ENCODE measurements around the gene CCDC192.
"Not testable (repeated sequence)": the region's sequence is repeated elsewhere in the genome, so short reads cannot be mapped to it uniquely, and the experiment has no call there.

CCDC192 gene

DNA sequence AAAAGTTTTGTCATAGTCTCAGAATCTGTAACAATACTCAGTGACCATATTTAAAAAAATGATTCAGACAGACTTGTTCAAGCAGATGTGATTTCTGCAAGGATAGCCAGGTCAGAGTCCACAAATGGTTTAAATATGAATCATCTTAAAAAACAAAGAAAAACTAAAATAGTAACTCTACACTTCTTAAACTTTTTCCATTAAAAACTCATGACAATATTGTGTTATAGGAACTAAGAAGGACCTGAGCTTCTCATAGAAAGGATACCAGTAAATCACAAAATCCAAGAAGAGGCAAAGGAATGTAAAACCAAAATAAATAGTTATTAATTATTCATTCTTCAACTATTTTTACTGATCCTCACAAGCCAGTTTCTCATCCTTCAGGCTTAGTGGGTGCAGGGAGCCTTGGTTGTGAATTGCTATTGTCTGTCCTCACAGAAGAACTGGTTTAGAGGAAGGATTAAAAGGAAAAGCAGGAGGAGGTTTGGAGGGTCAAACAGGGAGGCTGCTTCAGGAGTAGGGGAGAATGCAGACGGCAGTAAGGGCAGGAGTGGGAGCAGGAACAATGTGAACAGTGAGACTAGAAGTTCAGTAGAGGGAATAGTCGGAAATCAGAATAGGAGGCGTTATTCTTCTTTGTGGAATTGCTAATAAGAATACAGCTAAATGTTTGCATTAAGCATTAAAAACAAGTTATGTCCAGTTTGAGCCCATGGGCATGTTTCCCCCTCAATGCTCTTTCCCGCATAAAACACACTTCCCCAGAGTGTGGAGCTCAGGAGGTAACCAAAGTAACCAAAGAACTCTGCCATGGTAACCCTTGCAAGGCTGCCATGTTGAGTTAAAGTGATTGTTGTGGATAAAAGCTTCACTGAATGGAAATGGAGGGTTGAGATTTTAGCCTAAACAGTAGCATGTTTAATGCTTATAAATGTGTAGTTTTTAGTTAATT is 110.7 kb downstream of the CCDC192 start:
- DNase-seq = no peak

DNA sequence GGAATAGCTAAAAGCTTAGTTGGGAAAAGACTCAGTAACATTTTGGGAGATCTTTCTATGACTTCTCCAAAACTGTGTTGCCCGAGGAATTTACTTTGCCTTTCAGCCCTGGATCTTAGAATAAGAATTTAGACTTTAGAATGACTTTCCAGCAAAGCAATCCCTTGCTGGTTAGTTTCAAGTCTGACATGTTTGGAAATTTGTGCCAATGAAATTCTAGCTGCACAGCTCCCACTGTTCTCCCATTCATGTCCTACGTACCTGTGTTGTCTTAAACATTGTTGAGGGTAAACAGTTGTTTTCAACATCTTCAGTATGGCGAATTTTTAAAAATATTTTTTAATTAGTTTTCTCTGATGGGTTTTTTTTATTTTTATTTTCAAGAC is 111.4 kb downstream of the CCDC192 start:
- DNase-seq = no peak

DNA sequence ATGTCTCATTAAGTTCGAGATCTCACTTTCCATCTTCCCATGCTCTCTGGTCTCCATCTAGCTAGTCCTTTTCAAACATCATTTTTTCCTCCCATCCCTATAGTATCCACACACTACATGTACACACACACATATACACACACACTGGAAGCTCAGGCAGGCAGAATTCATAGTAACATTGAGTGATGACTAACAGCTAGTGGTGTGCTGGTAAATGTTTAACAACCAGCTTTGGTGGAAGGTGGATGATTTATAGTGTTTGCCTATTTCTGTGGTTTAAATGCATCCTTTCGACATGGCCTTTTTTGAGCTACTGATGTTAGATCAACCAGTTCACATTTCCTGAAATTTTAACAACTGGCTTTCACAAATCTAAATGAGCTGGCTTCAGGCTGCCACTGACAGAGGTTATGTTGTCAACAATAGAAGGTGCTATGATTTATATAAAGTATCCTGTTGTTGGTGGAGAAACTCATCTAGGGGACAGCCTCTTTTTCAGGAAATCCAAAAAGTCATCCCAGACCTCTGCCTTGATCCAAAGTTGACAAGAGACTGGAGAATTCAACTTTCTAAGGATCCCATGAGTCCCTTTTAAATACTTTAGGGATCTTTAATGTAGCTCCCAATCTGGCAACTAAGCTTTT is 117.8 kb downstream of the CCDC192 start:
- DNase-seq = no peak

DNA sequence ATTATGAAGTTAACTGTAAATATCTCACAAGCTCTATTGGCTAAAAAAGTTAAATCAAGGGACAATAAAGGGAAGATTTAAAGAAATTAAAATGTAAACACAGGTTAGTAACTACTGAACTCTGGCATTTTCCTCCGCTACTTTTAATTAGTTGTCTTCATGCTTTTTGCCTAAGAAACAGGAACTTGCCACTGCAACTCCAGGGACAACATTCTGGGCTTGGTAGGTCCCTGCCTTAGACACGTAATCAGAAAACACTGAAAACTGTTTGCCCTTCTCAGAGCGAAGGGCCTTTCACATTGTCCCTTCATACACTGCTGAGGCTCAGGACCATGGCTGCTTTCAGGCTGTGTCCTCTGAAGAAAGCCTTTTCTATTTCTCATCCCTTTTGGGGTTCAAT is 118.7 kb downstream of the CCDC192 start:
- DNase-seq = no peak

DNA sequence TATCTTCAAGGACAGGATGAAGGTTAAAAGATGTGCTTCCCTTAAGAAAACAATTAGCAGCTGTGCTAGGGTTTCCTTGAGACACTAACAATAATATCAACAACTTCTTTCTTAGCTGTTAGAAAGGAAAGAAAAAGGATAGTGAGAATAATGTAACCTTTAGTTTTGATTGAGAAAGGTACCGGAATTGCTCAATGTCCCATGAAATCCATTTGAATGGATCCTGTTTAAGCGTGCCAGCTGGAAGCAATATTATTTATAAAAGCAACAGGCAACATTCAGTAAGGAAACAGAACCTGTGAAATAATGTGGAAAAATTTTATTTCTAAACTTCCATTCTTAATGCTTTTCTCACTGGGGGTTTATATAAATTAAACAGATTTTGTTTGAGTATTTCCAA is 120.9 kb downstream of the CCDC192 start:
- DNase-seq = no peak

DNA sequence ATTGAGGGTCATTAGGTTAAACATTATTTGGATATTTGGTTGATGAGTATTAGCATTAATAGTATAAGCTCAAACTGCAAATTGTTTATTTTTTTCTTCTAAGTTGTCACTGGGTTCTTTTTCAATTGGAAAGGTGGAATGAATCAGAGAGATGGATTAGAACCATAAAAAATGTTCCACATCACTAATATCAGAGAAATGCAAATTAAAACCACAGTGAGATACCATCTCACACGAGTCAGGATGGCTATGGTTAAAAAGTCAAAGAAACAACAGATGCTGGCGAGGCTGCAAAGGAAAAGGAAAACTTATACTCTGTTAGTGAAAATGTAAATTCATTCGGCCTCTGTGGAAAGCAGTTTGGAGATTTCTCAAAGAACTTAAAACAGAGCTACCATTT is 122.8 kb downstream of the CCDC192 start:
- DNase-seq = no peak

DNA sequence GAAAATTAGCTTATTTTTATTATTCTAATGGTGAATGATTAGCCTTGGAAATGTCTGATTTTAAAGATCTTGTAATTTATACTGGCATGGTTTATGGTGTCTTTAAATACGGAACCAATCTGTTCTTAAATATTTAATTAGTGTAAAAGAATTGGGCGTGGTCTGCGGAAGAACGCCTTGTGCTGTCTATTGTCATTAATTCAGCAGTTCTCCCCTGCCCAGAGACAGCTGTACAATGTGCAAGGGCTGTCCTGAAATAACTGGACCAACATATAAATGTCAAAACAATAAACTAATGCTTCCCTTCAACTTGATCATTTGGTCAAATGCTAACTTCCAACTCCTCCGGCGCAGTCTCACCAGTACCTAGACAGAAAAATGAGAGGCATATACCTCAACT is 124.3 kb downstream of the CCDC192 start:
- DNase-seq = no peak

DNA sequence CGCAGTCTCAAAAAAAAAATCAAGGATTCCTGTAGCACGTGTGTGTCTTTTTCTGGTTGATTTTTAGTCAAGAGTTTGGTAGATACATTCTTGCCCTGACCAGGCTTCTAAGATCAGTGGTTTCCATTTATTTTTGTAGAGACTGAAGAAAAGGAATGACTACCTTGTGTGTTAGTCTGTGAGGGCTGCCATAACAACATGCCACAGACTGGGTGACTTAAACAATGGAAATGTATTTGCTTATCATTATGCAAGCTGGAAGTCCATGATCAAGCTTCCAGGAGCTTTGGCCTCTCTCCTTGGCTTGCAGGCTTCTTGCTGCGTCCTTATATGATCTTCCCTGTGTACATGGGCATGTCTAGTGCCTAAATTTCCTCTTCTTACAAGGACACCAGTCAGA is 127.0 kb downstream of the CCDC192 start:
- DNase-seq = no peak

DNA sequence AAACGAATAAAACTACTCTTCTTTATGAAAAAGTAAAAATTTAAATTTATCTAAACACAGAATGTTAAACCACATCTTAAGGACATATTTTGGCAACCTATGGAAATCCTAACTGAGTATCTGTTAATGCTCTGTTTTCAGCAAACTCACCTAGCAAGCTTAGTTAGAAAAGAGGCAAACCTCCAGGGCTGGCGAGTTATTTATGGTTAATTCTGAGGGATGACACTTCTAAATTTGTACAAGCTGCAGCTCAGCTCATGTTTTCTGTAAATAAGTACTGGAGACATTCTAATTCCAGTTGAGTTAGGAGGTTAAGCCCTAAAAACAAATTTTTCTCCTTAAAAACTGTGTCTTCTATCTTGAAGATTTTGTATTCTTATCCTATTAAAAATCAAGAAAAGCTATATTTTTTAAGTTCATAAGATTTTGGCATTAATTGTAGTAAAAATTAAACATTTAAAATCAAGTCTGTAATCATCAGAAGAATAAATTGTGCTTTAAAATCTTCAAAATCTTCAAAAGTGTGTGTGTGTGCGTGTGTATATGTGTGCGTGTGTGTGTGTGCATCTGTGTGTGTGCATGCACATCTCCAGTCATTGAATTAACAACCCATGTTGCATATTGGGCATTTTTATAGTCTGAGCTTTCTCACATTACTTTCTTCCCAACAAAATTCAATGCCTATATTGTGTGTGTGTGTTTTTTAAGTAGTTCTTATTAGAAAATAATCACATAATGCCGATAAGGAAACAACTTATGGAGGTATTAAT is 127.8 kb downstream of the CCDC192 start:
- no peak for DNase-seq

DNA sequence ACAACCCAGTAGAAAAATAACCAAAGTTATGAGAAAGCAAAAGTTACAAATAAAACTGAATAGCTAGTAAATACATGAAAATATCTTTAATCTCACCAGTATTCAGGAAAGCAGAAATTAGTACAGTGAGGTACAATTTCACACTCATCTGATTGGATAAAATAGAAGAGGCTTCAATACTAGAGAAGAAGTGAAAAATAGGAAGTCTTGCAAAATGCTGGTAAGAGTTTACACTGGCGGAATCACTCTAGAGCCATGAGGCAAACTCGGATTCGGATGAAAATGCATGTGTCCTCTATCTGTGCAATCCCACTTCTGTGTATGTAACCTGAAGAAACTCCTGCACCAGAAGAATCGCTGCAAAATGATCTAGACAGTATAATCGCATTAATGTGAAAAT is 128.9 kb downstream of the CCDC192 start:
- no peak for DNase-seq

DNA sequence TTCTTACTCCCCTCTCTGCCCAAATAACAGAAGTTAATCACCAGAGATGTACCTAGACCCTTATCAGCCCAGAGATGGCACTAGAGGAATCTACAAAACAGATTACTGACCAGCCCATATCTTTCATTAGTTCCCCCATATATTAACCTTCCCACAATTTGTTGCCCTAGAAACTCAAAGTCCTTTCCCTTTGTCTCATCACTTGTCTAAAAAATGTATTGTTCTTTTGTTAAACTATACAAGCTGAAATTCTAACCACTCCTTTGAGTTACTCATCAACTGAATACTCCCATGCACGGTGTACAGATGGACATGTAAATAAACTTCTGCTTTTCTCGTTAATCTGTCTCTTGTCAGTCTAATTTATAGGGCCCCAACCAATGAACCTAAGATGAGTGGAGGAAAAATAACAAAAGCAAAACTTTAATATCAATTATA is 130.9 kb downstream of the CCDC192 start:
- no peak for DNase-seq

DNA sequence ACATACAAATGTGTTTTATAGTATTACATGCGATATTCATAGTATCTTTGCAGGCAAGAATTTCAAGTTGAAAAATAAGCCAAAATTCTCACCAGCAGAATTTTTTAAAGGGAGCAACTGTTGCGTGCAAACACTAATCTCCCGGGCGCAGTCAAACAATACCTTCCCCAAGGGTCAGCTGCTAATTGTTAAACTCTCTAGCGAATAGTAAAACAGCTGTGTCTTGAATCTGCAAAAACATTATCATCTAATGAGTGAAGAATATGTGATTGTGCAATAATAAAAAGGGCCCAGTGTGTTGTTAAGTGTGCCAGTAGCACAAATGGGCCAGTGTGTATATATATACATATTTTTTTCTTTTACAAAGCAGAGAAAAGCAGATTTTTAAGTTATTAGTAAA is 131.4 kb downstream of the CCDC192 start:
- no peak for DNase-seq

DNA sequence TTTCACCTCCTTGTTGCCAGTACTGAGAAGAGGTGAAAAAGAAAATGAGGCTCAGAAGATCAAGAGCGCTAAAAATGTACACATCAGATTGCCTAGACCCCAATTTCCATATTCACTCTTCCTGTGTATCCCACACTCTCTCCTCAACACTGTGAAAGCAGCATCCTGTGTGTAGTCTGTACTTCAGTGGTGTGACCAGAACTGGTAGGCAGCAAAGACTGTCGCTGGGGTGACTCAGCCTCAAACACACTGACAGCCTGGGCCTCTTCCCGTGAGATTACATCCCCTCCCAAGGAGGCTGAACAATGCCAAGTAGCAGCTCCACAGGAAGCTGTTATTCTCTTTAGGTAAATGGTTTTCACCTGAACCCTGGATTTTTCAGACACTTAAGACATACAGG is 135.5 kb downstream of the CCDC192 start:
- DNase-seq = no peak

DNA sequence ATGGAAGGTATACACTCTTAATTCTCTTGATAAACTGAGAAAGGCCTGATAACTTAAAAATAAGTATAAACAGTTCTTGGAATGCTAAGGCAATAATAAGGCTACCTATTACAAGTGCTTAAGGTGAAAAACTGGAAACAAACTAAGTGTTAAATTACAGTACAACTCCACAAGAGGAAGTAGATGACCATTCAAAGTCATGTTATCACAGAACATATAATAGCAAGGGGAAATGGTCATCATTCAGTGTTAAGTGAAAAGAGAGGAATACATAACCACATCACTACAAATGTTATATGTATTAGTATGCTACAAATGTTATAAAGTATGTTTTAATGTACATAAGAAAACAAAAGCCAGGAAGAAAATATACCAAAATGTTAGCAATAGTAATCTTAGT is 135.9 kb downstream of the CCDC192 start:
- no peak for DNase-seq

DNA sequence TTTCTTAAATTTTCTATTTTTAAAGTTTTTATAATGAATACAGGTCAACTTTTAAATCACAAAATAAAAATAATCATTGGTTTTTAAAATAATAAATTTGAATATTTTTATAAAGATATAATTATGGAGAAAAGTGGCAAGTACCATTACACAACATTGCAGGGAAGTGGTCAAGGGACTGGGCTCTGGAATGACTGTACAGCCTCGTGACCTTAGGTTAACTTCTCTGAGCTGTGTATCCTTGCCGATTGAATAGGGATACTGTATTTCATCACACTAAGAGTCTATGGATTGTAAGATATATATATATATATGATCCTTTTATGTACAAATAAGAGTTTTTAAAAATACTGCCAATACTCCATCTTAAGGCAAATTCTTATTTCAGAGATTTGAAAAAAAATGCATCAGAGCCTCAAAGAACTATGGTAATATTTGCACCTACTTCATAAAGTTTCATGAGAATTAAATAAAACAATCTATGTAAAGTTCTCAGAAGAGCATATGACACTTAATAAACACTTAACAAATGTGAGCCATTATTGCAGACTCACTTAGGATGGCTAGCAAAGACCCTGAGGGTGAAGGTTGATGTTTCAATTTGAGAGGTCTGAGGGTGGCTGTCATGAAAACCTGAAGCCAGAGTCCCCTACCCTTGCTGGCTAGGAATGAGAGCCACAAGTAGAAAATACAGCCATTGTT is 136.5 kb downstream of the CCDC192 start:
- no peak for DNase-seq

DNA sequence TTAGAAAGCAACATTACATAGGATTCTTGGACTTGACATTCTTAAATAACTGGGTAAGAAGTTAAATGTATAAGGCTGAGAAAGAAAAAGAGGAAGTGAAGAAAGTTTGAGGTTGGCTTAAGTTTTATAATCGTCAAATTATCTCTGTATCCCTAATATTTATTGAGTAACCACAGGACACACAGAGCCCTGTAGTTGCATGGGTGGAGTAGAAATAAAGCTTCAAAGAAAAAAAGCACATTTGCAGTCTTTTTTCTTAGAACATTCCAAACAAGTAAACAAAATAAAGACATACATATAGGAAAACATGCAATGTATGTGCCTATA is 137.0 kb downstream of the CCDC192 start:
- DNase-seq = no peak

DNA sequence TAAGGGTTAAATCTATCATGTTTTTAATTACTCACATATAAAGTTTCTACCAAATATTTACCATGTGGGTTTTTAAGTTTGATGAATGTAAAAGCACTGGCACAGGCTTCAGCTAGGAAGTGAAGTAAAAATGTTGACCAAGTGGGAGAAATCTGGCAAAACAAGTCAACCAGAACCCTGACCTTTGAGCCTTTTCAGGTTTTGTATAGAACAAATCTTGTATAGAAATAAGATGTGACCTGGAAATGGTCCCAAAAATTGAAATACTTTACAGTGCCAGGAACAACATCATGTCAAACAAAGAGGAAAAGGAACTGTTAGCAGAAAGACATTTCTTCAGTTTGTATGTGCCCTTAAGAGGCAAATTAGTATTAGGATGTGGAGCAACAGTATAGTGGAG is 137.6 kb downstream of the CCDC192 start:
- no peak for DNase-seq

DNA sequence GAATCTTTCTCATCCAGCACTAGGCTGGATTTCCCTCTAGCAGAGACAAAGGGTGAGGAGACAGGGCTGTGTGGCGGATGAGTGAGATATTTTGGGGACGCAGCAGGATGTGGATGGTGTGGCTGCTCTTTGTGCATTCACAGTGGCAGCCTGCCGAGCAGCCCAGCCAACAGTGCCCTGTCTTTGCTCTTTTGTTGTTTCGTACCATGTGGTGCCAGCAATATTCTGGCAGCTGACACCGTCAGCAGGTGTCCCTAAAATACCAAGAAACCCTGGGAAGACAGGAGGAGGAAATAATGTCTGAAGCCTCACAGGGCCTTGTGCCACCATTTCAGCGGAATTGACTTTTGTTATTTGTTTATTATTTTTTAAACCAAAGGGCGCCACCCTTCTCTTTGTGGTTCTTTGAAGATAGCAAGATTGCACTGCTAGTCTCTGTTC is 141.4 kb downstream of the CCDC192 start:
- DNase-seq = no peak

DNA sequence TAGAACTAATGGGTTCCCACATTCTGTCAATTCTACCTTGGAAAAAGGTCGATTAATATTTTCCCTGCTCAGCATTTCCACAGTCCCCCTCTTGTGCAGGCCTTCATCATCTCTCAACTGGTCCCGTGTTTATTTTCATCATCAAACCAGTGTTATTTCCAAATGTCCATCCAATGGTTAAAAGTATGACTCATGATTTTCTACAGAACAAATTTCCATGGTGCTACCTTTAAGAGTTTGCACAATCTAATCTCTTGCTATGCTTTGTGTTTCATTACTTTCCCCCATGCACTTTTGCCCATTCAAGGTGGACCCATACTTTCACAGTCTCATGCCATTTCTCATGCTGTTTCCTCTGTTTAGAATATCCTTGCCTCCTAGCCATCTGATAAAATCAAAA is 143.7 kb downstream of the CCDC192 start:
- DNase-seq = no peak

DNA sequence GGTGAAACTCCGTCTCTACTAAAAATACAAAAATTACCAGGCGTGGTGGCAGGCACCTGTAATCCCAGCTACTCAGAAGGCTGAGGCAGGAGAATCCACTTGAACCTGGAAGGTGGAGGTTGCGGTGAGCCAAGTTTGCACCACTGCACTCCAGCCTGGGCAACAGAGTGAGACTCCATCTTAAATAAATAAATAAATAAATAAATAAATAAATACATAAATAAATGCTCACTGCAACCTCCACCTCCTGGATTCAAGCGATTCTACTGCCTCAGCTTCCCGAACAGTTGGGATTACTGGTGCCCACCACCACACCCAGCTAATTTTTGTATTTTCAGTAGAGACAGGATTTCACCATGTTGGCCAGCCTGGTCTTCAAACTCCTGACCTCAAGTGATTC is 144.4 kb downstream of the CCDC192 start:
- not testable (repeated sequence) for DNase-seq

DNA sequence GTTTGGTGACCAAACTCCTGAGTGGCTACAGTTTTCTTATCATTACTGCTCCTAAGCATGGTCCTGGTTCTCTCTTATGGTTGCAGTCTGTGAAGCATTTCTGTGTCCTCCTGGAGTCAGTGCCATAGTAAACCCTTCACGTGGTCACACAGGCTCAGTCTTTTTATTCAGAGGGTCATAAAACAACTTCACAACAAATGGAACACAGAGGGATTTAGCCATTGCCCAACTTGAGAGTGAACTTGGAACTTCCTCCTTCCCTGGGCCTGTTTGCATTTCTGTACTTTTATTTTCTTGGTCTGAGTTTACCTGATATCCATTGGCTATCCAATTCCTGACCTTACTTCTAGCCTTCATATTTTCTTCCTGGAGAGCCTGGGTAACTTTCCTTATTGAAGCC is 144.9 kb downstream of the CCDC192 start:
- DNase-seq = no peak

DNA sequence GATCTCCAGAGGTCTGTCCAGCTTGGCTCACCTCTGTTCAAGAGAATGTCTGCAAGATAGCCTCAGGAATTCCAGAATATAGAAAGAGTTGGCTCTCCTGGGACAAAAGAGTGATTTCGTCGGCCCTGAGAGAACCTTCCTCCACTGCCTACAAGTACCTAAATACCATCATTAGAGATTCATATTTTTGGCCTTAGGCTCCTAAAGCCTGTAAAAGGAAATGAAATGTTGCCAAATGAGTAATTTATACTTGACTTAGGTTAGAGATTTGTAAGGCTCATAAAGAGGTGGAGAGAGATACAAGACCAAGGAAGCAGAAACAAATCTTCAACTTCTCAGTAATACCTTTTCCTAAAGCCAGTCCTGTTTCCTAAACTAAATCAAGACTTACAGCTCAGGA is 146.2 kb downstream of the CCDC192 start:
- DNase-seq = no peak

DNA sequence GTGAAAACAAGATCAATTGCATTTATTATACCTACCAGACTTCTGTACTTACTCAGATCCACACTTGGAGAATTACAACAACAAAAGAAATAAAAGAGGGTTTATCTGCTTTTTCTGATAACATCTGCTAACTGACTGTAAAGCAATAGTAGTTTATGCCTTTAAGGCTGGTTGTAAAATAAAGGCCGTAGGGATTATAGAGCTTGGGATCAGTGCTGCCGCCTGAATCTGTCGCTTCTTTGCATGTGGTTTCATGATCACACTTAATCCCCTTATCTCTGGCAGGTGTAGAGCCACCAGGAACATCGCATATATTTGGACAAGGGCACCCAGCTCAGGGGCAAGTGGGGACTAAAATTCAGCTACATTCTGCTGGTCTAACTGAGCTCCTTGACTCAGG is 146.7 kb downstream of the CCDC192 start:
- DNase-seq = no peak
